ENCODE measurements around the gene TMEM120B. TPM values are rescaled to one million over a fixed set of nuclear protein-coding genes. Genes with fewer than 3 reads are reported as not detected.

The TMEM120B gene
- total RNA-seq, 2 donors from 2014 or later = 13.2 to 14.2 TPM

DNA sequence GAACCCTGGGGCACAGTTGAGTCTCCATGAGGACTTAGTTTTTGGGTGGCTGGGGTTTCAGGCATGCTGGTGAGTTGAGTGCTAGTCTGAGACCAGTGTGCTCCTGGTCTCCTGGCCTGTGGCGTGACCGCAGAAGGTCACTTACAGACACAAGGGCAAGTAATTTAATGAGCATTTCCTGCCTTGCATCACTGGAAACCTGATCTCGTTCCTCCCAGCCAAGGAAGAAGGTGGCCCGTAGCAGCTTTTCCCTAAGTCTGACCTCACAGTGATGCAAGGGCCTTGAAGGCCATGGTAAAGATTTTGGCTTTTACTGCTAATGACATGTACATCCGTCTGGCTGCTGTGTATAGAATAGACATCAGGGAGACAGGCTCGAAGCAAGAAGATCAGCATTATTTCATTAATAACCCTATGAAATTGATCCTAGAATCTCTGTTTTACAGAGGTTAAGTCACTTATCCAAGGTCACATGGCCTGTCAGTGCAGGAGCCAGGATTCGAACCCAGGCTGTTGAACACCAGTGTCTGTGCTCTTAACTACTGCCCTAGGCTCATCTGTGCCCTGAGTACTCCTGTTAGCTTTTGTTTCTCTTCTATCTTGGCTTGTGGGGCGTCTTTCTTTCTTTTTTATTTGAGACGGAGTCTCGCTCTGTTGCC, 4.6 kb downstream of the TMEM120B start:
- ATAC-seq = no peak
- DNase-seq = peak in 2 of 4 donors; percentile 12 to 14
- intact Hi-C loops (cut with DNase I) = no loop called here
- no peak overlapping the region for H3K27ac ChIP-seq
- no peaks in the 10 kb centered on the region for H3K9me3 ChIP-seq
- H3K36me3 ChIP-seq (replicated peaks in 1 of 2; ENCODE audit: insufficient read depth in 1 of 2, low read depth in 2 of 2) = no peaks in the 10 kb centered on the region
- peaks cover 22% of the 10 kb centered on the region for H3K4me1 ChIP-seq
- WGBS, 2 donors = 84 to 89% methylated on average over 8 to 10 of the region's 10 CpGs
- TF ChIP-seq, protein P1, sequence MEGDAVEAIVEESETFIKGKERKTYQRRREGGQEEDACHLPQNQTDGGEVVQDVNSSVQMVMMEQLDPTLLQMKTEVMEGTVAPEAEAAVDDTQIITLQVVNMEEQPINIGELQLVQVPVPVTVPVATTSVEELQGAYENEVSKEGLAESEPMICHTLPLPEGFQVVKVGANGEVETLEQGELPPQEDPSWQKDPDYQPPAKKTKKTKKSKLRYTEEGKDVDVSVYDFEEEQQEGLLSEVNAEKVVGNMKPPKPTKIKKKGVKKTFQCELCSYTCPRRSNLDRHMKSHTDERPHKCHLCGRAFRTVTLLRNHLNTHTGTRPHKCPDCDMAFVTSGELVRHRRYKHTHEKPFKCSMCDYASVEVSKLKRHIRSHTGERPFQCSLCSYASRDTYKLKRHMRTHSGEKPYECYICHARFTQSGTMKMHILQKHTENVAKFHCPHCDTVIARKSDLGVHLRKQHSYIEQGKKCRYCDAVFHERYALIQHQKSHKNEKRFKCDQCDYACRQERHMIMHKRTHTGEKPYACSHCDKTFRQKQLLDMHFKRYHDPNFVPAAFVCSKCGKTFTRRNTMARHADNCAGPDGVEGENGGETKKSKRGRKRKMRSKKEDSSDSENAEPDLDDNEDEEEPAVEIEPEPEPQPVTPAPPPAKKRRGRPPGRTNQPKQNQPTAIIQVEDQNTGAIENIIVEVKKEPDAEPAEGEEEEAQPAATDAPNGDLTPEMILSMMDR (IDR thresholded peaks at IDR 0.05) = no peak
- no peak for TF ChIP-seq POLR2A (IDR thresholded peaks at IDR 0.05)
- no peak overlapping the region for H3K4me3 ChIP-seq
- H3K27me3 ChIP-seq = no peaks in the 10 kb centered on the region

DNA sequence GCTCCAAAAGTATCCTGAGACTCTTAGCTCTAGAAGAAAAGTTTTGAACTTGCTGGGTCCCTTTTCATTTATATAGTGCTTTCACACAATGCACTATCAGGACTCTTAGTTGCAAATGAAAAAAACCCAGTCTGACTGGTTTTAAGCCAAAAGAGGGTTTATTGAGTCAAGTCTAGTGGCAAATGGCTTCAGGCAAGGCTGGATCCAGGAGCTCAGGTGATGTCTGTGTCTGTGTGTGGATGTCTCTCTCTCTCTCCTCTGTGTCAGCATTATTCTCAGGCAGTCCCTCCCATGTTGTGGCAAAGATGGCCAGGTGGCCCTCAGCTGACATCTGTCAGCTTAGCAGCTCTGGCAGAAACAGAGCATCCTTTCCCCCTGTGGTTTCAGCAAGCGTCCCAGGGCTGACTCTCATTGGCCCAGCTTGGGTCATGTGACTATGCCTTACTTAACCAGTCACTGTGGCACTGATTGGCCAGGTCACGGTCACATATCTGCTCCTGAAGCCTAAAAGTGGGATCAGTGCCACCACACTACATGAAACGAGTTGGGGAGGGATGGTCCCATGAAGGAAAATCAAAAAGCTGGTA, 6.2 kb downstream of the TMEM120B start:
- TF ChIP-seq POLR2A (IDR thresholded peaks at IDR 0.05) = no peak
- TF ChIP-seq, protein P1 (IDR thresholded peaks at IDR 0.05) = no peak
- Histone ChIP-seq H3K4me3 (no peak overlapping the region), H3K27me3 (no peaks in the 10 kb centered on the region), H3K9me3 (no peaks in the 10 kb centered on the region), H3K4me1 (peaks cover 13% of the 10 kb centered on the region), H3K27ac (no peak overlapping the region), H3K36me3 (replicated peaks in 1 of 2; ENCODE audit: insufficient read depth in 1 of 2, low read depth in 2 of 2) (no peaks in the 10 kb centered on the region)
- intact Hi-C loops (cut with DNase I) = no loop called here
- DNase-seq = no peak
- WGBS, 2 donors = 83 to 85% methylated on average over 2 to 3 of the region's 3 CpGs
- ATAC-seq = no peak

DNA sequence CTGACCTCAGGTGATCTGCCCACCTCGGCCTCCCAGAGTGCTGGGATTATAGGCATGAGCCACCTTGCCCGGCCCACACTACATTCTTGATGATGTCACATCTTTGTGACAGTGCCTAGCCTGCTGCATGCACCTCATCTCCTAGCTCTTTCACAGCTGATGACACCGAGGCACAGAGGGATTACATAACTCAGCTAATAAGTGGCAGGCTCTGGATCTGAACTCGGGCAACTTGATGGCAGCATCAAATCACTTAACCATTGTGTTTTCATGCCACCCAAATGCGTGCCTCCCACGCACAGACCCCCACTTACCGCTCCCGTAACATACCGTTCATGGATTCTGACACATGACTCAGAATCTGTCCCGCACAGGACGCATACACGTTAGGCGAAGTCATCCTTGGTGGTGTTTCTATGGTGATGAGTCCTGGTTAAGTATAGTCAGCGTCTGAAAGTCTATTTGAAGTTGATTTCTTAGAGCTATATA, 7.4 kb downstream of the TMEM120B start:
- Histone ChIP-seq H3K36me3 (replicated peaks in 1 of 2; ENCODE audit: insufficient read depth in 1 of 2, low read depth in 2 of 2) (no peaks in the 10 kb centered on the region), H3K4me1 (peaks cover 2% of the 10 kb centered on the region), H3K27ac (no peak overlapping the region), H3K4me3 (no peak overlapping the region), H3K9me3 (no peaks in the 10 kb centered on the region), H3K27me3 (no peaks in the 10 kb centered on the region)
- intact Hi-C loops (cut with DNase I) = no loop called here
- TF ChIP-seq POLR2A (IDR thresholded peaks at IDR 0.05) = no peak
- TF ChIP-seq, protein P1 (IDR thresholded peaks at IDR 0.05) = no peak
- DNase-seq (no peak), ATAC-seq (no peak)
- 83 to 86% methylated on average over 14 of the region's 14 CpGs for WGBS, 2 donors

DNA sequence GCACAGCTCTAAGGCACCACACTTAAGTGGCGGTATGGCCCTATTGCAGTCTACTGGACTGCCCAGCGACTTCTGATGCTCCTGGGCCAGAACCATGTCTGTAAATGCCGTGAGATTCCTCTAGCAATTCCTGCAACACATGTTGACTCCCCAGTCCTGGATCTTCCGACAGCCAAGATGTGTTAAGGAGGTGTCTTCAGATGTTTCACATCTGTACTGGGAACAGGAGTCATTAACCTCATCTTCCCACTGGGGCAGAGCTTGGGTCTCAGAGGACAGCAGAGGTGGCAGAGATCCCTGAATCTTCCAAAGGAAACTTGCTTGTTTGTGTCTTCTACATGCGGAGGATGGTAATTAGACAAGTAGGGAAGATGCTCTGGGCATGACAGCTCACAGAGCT, 8.2 kb downstream of the TMEM120B start:
- no peak for DNase-seq

More for the DNA sequence above, 8.2 kb downstream of the TMEM120B start:
- Histone ChIP-seq H3K36me3 (replicated peaks in 1 of 2; ENCODE audit: insufficient read depth in 1 of 2, low read depth in 2 of 2) (no peaks in the 10 kb centered on the region), H3K27ac (no peak overlapping the region), H3K4me1 (no peaks in the 10 kb centered on the region), H3K27me3 (no peaks in the 10 kb centered on the region), H3K9me3 (no peaks in the 10 kb centered on the region), H3K4me3 (no peak overlapping the region)
- 94 to 95% methylated on average over 4 to 5 of the region's 5 CpGs for WGBS, 2 donors
- no peak for ATAC-seq
- no peak for TF ChIP-seq POLR2A (IDR thresholded peaks at IDR 0.05)
- TF ChIP-seq, protein P1 (IDR thresholded peaks at IDR 0.05) = no peak
- intact Hi-C loops (cut with DNase I) = no loop called here

Data from body of pancreas (tissue), 4 donors.